HAP-1 (cell line): ENCODE results near the gene MEGF10.

ENCODE experiments used
- DNase-seq, 2 experiments: peaks; one replicate each; pipeline ENCODE4 v3.0.0-alpha.2; 2016 to 2020; ENCODE audit warnings: low spot score in 2 of 2
- H3K27me3 ChIP-seq: fragments of 250-450 bp; sonication (Bioruptor Pico); 2 replicates; pipeline ENCODE4 v1.5.1; 2020; ENCODE audit warnings: low read depth, mild to moderate bottlenecking, moderate library complexity
- H3K36me3 ChIP-seq: fragments of 250-450 bp; sonication (Bioruptor Pico); replicated peaks from 2 replicates; pipeline ENCODE4 v1.5.1; 2020; ENCODE audit warnings: mild to moderate bottlenecking
- H3K4me1 ChIP-seq: fragments of 250-450 bp; sonication (Bioruptor Pico); 2 replicates; pipeline ENCODE4 v1.5.1; 2020; ENCODE audit warnings: mild to moderate bottlenecking
- H3K4me3 ChIP-seq: fragments of 250-450 bp; sonication (Bioruptor Pico); 2 replicates; pipeline ENCODE4 v1.5.1; 2020; ENCODE audit warnings: mild to moderate bottlenecking, moderate library complexity
- H3K9me3 ChIP-seq: fragments of 250-450 bp; sonication (Bioruptor Pico); 2 replicates; pipeline ENCODE4 v1.5.1; 2020; ENCODE audit warnings: mild to moderate bottlenecking, moderate library complexity
- in situ Hi-C: fragments of 300-500 bp; cut with MboI; formaldehyde crosslinking; loops from 3 replicates; pipeline ENCODE4 v1.14.3; 2020; ENCODE audit warnings: low sequenced_read_pairs, inconsistent platforms, mixed read lengths

The MEGF10 gene

GRCh38 chr5:127439644-127440043 is 149.0 kb downstream of the MEGF10 start:
- H3K4me3 ChIP-seq, result no peak overlapping the region
- in situ Hi-C loops, result no loop called here
- no peaks in the 10 kb centered on the region for H3K36me3 ChIP-seq
- no peaks in the 10 kb centered on the region for H3K4me1 ChIP-seq
- no peak for DNase-seq
- no peaks in the 10 kb centered on the region for H3K9me3 ChIP-seq
- H3K27me3 ChIP-seq, result peaks cover 4% of the 10 kb centered on the region; the same call in 1 of the 2 replicates

- Histone ChIP-seq H3K36me3 (no peaks in the 10 kb centered on the region), H3K4me3 (no peak overlapping the region), H3K4me1 (no peaks in the 10 kb centered on the region), H3K27me3 (peaks cover 4% of the 10 kb centered on the region; the same call in 1 of the 2 replicates), H3K9me3 (no peaks in the 10 kb centered on the region)
- no peak for DNase-seq
- in situ Hi-C loops, result no loop called here
Observed at GRCh38 chr5:127440831-127441230, 150.2 kb downstream of the MEGF10 start.

GRCh38 chr5:127441799-127442484 is 151.3 kb downstream of the MEGF10 start:
- peaks cover 2% of the 10 kb centered on the region; the same call in 1 of the 2 replicates for H3K27me3 ChIP-seq
- in situ Hi-C loops, result no loop called here
- H3K4me1 ChIP-seq, result no peaks in the 10 kb centered on the region

GRCh38 chr5:127444171-127444570 is 153.6 kb downstream of the MEGF10 start:
- Histone ChIP-seq H3K27me3 (no peaks in the 10 kb centered on the region; the same call in 1 of the 2 replicates), H3K4me3 (no peak overlapping the region), H3K36me3 (no peaks in the 10 kb centered on the region), H3K4me1 (no peaks in the 10 kb centered on the region), H3K9me3 (no peaks in the 10 kb centered on the region)
- DNase-seq, result no peak
- in situ Hi-C loops, result no loop called here

More at GRCh38 chr5:127441799-127442484, 151.3 kb downstream of the MEGF10 start:
- DNase-seq, result peak in 1 of 2 experiments; percentile 15
- Histone ChIP-seq H3K36me3 (no peaks in the 10 kb centered on the region), H3K9me3 (no peaks in the 10 kb centered on the region), H3K4me3 (no peak overlapping the region)

GRCh38 chr5:127445328-127445727 is 154.7 kb downstream of the MEGF10 start:
- H3K4me3 ChIP-seq, result no peak overlapping the region
- no peaks in the 10 kb centered on the region for H3K36me3 ChIP-seq
- H3K9me3 ChIP-seq, result no peaks in the 10 kb centered on the region
- no peaks in the 10 kb centered on the region; the same call in 1 of the 2 replicates for H3K27me3 ChIP-seq
- in situ Hi-C loops, result no loop called here
- peaks cover 5% of the 10 kb centered on the region for H3K4me1 ChIP-seq
- no peak for DNase-seq

GRCh38 chr5:127446626-127447025 is 156.0 kb downstream of the MEGF10 start:
- DNase-seq, result no peak
- H3K27me3 ChIP-seq, result no peaks in the 10 kb centered on the region; the same call in 1 of the 2 replicates
- H3K4me3 ChIP-seq, result no peak overlapping the region
- H3K36me3 ChIP-seq, result no peaks in the 10 kb centered on the region
- in situ Hi-C loops, result no loop called here
- no peaks in the 10 kb centered on the region for H3K9me3 ChIP-seq
- H3K4me1 ChIP-seq, result peaks cover 5% of the 10 kb centered on the region

GRCh38 chr5:127447827-127448226 is 157.2 kb downstream of the MEGF10 start:
- no peaks in the 10 kb centered on the region for H3K9me3 ChIP-seq
- in situ Hi-C loops, result no loop called here
- H3K4me3 ChIP-seq, result no peak overlapping the region
- no peaks in the 10 kb centered on the region; the same call in 1 of the 2 replicates for H3K27me3 ChIP-seq
- H3K4me1 ChIP-seq, result peaks cover 5% of the 10 kb centered on the region
- DNase-seq, result no peak
- H3K36me3 ChIP-seq, result no peaks in the 10 kb centered on the region

- DNase-seq, result peak; percentile 51 to 66
- in situ Hi-C loops, result loop anchor here (5.0 kb wide), 1 partner anchor 73 kb away; no protein-coding TSS in a partner anchor
- Histone ChIP-seq H3K27me3 (peaks cover 6% of the 10 kb centered on the region; the same call in 1 of the 2 replicates), H3K36me3 (no peaks in the 10 kb centered on the region), H3K9me3 (no peaks in the 10 kb centered on the region), H3K4me1 (peaks cover 5% of the 10 kb centered on the region), H3K4me3 (no peak overlapping the region)
Observed at GRCh38 chr5:127450046-127450445, 159.4 kb downstream of the MEGF10 start.

- H3K9me3 ChIP-seq, result no peaks in the 10 kb centered on the region
- DNase-seq, result no peak
- no peaks in the 10 kb centered on the region for H3K36me3 ChIP-seq
- no peak overlapping the region for H3K4me3 ChIP-seq
- peaks cover 5% of the 10 kb centered on the region for H3K4me1 ChIP-seq
- in situ Hi-C loops, result loop anchor here (5.0 kb wide), 1 partner anchor 74 kb away; no protein-coding TSS in a partner anchor
- peaks cover 6% of the 10 kb centered on the region; the same call in 1 of the 2 replicates for H3K27me3 ChIP-seq
Observed at GRCh38 chr5:127451096-127451495, 160.5 kb downstream of the MEGF10 start.

- Histone ChIP-seq H3K9me3 (no peaks in the 10 kb centered on the region), H3K27me3 (peaks cover 11% of the 10 kb centered on the region; the same call in 1 of the 2 replicates), H3K36me3 (no peaks in the 10 kb centered on the region), H3K4me3 (no peak overlapping the region), H3K4me1 (peaks cover 5% of the 10 kb centered on the region)
- in situ Hi-C loops, result loop anchor here (5.0 kb wide), 1 partner anchor 75 kb away; no protein-coding TSS in a partner anchor
- no peak for DNase-seq
Observed at GRCh38 chr5:127452626-127453025, 162.0 kb downstream of the MEGF10 start.

- Histone ChIP-seq H3K4me1 (no peaks in the 10 kb centered on the region), H3K27me3 (peaks cover 14% of the 10 kb centered on the region), H3K9me3 (no peaks in the 10 kb centered on the region), H3K36me3 (no peaks in the 10 kb centered on the region), H3K4me3 (no peak overlapping the region)
- in situ Hi-C loops, result no loop called here
- DNase-seq, result no peak
Observed at GRCh38 chr5:127471211-127471610, 180.6 kb downstream of the MEGF10 start.

- no peaks in the 10 kb centered on the region for H3K4me1 ChIP-seq
- no peaks in the 10 kb centered on the region for H3K9me3 ChIP-seq
- no peak overlapping the region for H3K4me3 ChIP-seq
- no peaks in the 10 kb centered on the region for H3K36me3 ChIP-seq
- no peak for DNase-seq
- H3K27me3 ChIP-seq, result peaks cover 14% of the 10 kb centered on the region
- in situ Hi-C loops, result no loop called here
Observed at GRCh38 chr5:127472700-127473099, 182.1 kb downstream of the MEGF10 start.

- DNase-seq, result peak in 1 of 2 experiments; percentile 29
- Histone ChIP-seq H3K27me3 (peaks cover 8% of the 10 kb centered on the region), H3K36me3 (no peaks in the 10 kb centered on the region), H3K4me1 (no peaks in the 10 kb centered on the region), H3K9me3 (no peaks in the 10 kb centered on the region), H3K4me3 (no peak overlapping the region)
- in situ Hi-C loops, result loop anchor here (10.0 to 25.0 kb wide), 2 partner anchors 192 to 824 kb away; partner anchors contain the start of gene MEGF10
Observed at GRCh38 chr5:127486471-127486870, 195.9 kb downstream of the MEGF10 start.
